Stimulated activated memory B cell treated with anti-CD40 and anti-IgM and Interleukin-4, amounts not matched to agents 10 μg/mL and 1 μg/mL and 100 μg/mL, for 72 hours (primary cell): ENCODE results near the gene TCEAL2.

ENCODE experiments used
- ATAC-seq: fragments of 150-1000 bp; cut with Tn5 transposase; 2 replicates; pipeline ENCODE4 v1.10.0; 2021
- H3K27ac Mint-ChIP-seq: one replicate; pipeline ENCODE4 v1.8.0; 2022; ENCODE audit warnings: mild to moderate bottlenecking, mixed read lengths
- H3K27me3 Mint-ChIP-seq: one replicate; pipeline ENCODE4 v1.8.0; 2022; ENCODE audit warnings: mixed read lengths
- H3K36me3 Mint-ChIP-seq: one replicate; pipeline ENCODE4 v1.8.0; 2022; ENCODE audit warnings: mixed read lengths
- H3K4me1 Mint-ChIP-seq: one replicate; pipeline ENCODE4 v1.8.0; 2022; ENCODE audit warnings: mixed read lengths
- H3K4me3 Mint-ChIP-seq: one replicate; pipeline ENCODE4 v1.8.0; 2022; ENCODE audit warnings: mild to moderate bottlenecking, moderate library complexity, mixed read lengths
- H3K9me3 Mint-ChIP-seq: one replicate; pipeline ENCODE4 v1.8.0; 2022; ENCODE audit warnings: mixed read lengths

Gene TCEAL2

GRCh38 chrX:102155806-102156179 lies 30.3 kb downstream of the TCEAL2 start, which contains the start of gene BEX5:
Gene BEX5, minus strand, starts transcription at chrX:102155977. Its CDS starts 1,712 bp downstream, at chrX:102154265.
- Mint-ChIP-seq H3K36me3 (no peaks in the 10 kb centered on the region), H3K27me3 (no peaks in the 10 kb centered on the region), H3K9me3 (no peaks in the 10 kb centered on the region), H3K4me1 (peaks cover 25% of the 10 kb centered on the region), H3K4me3 (peak within 1 kb of the TSS; percentile 96), H3K27ac (peak within 1 kb of the TSS; percentile 75)
- peak; percentile 90 for ATAC-seq
